GM19239 (cell line): ENCODE data around the gene PERM1.
"Not testable (repeated sequence)": the region's sequence is repeated elsewhere in the genome, so short reads cannot be mapped to it uniquely, and the experiment has no call there.

Experiments
- DNase-seq: peaks from one replicate; pipeline ENCODE4 v3.0.0; 2011; ENCODE audit warnings: low spot score; ENCODE audit not compliant: insufficient read length
- FAIRE-seq: peaks from 2 replicates; lab custom pipeline; 2011; peaks lifted over from hg19 to GRCh38; lab: Jason Lieb, UNC

PERM1 gene

DNA sequence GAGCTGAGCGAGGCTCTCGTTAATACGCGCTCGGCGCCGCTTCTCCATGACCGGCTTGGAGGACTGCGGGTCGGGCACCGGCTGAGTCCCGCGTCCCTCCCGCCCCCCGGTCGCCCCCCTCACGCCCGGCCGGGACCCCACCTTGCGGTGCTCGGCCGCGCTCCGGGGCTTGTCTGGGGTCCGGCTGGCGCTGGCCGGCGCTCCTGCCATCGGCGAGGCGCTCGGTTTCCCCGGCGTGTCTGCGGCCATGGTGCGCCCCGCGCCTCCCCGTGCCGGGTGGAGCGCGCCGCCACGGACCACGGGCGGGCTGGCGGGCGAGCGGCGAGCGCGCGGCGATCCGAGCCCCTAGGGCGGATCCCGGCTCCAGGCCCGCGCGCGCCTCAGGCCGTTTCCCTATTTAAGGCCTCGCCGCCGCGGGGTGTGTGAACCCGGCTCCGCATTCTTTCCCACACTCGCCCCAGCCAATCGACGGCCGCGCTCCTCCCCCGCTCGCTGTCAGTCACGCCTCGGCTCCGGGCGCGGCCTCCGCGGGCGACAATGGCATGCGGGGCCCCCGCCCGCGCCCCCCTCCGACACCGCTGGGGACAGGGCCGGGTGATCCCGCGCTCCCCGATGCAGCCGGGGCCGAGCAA is 17.9 kb upstream of the PERM1 start, which contains the start of gene HES4:
TSS of gene HES4 (minus strand) at position 373 of the 632 bp plus-strand sequence. CDS start at position 249, 124 bp downstream.
- FAIRE-seq (peak; percentile 18), DNase-seq (no peak)

DNA sequence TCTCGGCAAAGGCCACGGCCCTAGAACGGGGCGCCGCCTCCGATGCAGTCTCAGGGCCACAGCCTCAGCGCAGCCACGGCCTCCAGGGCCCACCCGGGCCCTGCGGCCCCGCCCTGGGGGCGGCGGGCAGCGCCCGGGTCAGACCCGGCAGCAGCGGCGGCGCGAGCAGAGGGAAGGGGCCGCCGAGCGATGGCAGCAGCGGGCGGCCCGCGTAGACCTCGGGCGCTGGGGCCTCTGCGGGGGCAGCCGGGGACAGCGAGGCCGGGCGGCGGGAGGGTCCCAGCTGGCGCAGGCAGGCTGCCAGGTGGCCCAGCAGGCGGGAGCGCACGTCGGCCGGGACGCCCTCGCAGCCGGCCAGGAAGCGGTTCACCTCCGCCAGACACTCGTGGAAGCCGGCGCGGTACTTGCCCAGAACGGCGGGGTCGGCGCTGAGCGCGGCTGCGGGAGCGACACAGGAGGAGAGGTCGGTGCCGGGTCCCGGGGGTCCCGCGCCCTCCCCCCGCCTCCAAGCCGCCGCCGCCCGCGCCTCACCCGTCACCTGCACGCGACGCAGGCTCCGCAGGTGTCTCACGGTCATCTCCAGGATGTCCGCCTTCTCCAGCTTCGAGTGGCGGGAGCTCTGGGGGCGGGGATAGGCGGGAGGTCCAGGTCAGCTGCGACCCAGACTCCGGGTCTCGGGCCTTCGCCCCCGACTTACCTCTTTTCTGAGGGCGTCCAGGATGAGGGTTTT is 17.3 kb upstream of the PERM1 start:
- FAIRE-seq = no peak
- DNase-seq = no peak

DNA sequence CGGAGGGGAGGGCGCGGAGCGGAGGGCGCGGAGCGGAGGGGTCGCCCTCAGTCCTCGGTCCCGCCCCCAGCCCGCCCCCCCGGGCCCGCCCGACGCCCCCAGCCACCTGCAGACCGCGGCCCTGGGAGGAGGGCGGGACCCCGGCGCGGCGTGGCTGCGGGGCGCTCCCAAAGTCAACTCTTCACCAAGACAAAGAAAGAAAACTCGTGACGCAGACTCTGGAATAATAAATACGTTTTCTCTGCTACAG is 16.8 kb upstream of the PERM1 start:
- FAIRE-seq (no peak), DNase-seq (no peak)

DNA sequence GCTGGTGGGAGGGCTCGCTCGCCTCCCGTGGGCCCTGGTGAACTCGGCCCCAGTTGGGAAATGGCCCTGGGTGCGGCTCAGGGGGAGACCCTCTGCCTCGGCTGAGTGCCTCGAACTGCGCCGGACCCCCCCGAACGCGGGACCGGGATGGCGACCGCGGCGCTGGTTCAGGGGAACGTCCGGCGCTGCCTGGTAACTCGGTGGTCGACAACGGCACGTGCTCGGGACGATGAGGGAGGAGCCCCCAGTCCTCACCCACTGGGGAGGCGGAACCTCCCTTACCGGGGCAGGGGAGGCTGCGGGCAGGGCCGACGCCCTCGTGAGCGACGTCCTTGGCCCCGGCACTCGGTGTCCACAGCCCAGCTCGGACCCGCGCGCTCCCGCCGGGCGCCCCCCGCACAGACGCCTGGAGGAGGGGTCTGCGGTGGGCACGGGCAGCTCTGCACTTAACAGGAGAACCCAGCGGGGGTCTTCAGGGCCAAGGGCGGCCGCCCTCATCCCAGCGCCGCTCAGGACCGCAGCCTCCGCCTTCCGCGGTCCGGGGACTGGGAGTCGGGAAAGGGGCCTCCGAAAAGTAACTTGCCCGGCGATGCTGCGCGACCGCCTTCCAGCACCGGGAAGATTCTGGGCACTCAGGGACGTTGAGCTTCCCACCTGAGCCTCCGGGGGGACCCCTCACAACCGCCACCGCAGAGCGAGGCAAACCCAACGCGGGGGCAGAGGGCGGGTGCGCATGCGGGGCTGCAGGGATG is 16.3 kb upstream of the PERM1 start:
- FAIRE-seq (no peak), DNase-seq (no peak)

DNA sequence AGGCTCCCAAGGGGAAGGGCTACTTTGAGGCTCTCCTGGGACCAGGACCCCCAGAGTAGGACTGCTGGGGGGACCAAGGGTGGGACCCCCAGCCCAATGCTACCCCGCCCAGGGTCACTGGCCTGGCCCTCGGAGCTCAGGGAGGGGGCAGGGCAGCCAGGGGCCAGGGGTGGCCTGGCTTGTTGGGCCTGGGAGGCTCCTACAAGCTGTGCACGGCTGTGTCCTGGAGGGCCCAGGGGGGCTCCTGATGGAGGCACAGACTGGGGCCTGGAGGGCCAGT is 15.8 kb upstream of the PERM1 start:
- DNase-seq (no peak), FAIRE-seq (no peak)

DNA sequence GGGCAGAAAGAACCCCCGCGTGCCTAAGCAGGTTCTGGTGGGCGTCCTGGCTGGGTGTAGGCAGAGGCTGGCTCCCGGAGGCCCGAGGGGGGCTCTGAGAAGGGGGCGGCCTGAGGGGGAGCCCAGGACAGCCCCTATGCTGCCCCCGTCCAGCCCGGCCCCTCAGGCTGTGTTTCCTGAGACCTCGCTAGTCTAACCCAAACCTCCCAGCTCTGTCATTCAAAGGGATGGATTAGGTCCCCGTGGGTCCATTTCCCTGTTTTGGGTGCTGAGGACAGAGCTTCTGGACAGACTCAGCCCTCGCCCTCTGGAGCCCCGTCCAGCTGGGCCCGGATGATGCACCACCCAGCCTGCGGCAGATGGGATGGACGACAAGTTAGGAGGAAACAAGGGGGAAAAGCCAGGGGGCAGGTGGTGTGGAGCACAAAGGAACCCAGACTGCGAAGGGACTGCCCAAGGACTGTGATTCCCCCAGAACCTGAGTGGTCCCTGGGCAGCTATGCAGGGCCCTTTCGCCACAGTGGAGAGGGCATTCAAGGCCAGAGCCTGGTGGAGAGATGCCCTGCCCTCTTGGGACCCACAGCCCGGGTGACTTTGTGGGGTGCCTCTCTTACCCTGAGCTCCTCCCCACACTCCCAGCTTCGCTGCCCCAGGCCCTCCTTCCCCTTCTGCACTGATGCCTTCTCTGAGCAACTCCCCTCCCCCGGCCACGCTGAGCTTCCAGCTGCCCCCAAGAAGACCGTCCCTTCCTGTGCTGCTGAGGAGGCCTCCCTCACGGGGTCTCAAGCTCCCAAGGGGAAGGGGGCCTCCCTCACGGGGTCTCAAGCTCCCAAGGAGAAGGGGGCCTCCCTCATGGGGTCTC is 15.2 kb upstream of the PERM1 start:
- FAIRE-seq (no peak), DNase-seq (no peak)

DNA sequence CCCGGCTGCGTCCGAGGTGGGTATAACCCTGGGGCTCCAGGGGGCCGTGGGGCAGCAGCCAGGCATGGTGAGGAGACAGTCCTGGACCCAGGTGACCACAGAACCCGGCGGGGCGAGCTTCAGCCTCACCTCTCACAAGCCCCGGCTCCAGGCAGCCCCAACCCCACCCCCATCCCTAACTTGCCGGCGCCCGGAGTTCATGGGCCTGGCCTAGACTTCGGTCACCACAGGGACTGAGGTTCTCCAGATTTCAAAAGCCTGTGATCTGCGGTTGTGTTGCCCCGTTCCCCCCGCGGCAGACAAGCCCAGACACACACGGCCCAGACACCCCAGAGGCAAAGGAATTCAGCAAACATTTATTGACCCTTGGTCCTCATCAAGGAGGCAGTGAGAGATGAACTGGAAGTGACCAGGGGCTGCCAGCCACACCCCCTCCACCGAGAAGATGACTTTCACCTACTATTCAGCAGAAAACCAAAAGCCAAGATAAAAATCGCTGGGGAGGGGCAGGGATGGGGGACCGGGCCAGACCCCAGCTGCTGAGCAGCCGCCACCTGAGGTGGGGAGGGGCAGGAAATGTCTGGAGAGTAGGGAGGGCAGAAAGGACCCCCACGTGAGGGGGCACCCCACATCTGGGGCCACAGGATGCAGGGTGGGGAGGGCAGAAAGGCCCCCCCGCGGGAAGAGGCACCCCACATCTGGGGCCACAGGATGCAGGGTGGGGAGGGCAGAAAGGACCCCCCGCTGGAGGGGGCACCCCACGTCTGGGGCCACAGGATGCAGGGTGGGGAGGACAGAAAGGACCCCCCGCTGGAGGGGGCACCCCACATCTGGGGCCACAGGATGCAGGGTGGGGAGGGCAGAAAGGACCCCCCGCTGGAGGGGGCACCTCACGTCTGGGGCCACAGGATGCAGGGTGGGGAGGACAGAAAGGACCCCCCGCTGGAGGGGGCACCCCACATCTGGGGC is 14.1 kb upstream of the PERM1 start:
- DNase-seq (no peak), FAIRE-seq (no peak)

DNA sequence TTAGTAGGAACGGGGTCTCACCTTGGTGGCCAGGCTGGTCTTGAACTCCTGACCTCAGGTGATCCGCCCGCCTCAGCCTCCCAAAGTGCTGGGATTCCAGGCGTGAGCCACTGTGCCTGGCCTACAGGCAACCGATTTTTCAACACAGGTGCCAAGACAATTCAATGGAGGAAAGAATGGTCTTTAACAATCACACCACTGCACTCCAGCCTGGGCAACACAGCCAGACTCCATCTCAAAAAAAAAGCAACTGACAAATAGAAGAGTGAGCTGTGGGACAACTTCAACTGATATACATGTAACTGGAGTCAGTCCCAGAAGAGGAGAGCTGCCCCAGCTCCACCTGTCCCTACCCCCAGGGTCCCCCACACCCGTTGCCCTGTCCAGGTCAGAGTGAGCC is 12.7 kb upstream of the PERM1 start:
- not testable (repeated sequence) for DNase-seq, FAIRE-seq

DNA sequence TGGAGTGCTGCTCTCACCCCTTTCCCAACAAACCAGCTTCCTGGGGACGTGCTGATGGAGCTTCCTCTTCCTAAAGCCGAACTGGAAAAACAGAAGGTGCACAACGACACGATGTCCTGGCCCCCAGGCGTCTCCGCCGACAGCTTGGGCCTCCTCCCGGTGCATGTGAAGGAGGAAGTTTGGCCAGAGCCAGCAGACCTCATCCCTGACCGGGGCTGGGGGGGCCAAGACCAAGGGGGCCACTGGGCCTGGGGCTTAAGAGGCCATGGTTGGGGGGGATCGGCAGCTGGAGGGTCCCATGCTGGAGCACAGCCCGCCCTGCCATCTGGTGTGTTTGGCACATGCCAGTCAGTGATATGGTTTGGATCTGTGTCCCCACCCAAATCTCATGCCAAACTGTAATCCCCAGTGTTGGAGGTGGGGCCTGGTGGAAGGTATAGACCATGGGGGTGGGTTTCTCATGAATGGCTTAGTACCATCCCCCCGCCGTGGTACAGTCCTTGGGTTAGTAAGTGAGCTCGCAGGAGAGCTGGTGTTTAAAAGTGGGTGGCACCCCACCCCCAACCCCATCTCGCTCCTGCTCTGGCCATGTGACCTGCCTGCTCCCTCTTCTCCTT is 11.6 kb upstream of the PERM1 start:
- no peak for FAIRE-seq
- DNase-seq = no peak

DNA sequence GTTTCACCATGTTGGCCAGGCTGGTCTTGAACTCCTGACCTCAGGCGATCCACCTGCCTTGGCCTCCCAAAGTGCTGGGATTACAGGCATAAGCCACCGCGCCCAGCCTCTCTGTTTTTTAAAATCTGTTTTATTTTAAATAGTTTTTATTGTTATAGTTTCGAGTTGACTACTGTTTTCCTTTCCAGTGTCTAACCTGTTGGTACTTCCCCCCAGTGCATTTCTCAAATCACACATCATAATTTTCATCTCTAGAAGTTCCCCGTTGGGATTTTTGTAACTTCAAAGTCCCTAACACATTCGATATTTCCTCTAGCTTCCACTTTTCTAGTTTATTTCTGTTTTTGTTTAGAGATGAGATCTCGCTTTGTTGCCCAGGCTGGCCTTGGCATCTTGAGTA is 10.5 kb upstream of the PERM1 start:
- DNase-seq (no peak), FAIRE-seq (peak; percentile 64)

DNA sequence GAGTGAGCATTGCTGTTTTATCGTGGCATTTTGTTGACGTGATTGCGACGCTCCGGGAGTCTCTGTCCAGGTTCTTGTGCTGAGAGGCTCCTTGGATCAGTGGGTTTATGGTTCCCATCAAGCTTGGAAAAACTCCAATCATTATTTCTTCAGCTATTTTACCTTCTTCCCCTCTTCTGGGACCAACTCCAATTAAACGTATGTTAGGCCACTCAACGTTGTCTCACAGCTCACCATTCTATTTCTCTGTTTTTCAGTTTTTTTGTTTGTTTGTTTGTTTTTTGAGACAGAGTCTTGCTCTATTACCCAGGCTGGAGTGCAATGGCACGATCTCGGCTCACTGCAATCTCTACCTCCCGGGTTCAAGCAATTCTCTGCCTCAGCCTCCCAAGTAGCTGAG is 10.0 kb upstream of the PERM1 start:
- no peak for DNase-seq
- FAIRE-seq = no peak

DNA sequence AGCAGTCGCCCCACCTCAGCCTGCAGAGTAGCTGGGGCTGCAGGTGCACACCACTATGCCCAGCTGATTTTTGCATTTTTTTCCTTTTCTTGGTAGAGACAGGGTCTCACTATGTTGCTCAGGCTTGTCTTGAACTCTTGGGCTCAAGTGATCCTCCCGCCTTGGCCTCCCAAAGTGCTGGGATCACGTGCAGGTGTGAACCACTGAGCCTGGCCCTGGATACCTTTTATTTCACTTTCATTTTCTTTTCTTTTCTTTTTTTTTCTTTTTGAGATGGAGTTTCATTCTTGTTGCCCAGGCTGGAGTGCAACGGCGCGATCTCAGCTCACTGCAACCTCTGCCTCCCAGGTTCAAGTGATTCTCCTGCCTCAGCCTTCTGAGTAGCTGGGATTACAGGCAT is 9.4 kb upstream of the PERM1 start:
- DNase-seq, FAIRE-seq: not testable (repeated sequence)

DNA sequence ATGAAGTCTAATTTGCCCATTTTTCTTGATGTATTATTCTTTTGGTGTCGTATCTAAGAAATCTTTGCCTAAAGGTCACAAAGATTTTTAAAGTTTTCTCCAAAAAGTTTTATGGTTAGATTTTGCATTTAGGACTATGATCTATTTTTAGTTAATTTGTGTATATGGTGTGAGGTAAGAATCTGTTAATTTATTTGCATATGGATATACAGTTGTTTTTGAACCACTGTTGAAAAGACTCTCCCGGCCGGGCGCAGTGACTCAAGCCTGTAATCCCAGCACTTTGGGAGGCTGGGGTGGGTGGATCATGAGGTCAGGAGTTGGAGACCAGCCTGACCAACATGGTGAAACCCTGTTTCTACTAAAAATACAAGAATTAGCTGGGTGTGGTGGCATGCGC is 6.2 kb upstream of the PERM1 start:
- DNase-seq, FAIRE-seq: not testable (repeated sequence)

DNA sequence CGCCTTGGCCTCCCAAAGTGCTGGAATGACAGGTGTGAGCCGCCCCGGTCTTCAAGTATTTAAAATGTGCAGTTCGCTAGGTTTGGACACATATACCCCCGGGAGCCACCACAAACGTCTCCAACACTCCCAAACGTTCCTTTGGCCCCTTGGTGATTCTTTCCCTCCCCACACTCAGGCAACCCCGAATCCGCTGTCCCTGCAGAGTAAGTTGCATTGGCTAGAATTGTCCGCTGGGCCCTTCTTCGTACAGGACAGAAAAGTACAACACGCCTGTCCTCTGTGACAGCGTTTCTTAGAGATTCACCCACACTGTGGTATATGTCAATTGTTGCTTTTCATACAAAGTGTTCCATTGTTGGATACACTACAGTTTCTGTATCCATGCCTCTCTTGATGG is 3.2 kb upstream of the PERM1 start:
- DNase-seq (no peak), FAIRE-seq (no peak)

DNA sequence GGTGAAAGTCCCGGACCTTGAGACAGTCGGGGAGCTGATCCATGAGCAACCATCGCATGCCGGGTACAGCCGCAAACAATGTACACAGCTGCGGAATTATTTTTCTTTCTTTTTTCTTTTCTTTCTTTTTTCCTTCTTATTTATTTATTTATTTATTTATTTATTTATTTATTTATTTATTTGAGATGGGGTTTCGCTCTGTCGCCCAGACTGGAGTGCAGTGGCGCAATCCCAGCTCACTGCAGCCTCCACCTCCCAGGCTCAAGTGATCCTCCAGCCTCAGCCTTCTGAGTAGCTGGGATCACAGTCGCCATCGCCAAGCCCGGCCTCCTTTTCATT is 2.6 kb upstream of the PERM1 start:
- DNase-seq (no peak), FAIRE-seq (no peak)

DNA sequence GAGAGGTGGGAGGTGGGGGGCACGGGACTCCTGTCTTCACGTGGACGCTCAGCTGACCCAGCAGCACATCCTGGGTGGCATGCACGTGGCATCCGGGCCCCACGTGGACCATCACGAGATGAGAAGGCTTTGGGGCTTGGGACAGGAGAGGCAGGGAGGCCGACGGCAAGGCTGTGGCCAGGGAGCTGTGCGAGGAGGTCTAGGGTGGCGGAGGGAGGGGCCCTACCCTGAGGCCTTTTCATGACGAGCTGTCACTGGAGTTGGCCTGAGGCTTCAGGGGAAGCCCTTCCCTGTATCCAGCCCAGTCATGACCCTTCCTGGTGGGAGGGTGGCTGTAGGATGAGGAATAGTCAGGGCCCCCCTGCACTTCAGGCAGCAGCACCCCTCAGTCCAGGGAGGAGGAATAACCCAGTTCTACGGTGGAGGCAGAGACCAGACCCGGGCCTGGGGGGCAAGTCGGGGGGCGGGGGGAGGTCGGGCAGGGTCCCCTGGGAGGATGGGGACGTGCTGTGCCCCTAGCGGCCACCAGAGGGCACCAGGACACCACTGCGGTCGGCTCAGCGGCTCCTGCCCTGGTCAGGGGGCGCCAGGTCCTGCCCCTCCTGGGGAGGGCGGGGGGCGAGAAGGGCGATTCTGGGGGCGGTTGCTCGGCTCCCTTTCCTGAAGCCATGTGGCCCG is 2.0 kb upstream of the PERM1 start:
- no peak for FAIRE-seq
- peak; percentile 85 for DNase-seq

DNA sequence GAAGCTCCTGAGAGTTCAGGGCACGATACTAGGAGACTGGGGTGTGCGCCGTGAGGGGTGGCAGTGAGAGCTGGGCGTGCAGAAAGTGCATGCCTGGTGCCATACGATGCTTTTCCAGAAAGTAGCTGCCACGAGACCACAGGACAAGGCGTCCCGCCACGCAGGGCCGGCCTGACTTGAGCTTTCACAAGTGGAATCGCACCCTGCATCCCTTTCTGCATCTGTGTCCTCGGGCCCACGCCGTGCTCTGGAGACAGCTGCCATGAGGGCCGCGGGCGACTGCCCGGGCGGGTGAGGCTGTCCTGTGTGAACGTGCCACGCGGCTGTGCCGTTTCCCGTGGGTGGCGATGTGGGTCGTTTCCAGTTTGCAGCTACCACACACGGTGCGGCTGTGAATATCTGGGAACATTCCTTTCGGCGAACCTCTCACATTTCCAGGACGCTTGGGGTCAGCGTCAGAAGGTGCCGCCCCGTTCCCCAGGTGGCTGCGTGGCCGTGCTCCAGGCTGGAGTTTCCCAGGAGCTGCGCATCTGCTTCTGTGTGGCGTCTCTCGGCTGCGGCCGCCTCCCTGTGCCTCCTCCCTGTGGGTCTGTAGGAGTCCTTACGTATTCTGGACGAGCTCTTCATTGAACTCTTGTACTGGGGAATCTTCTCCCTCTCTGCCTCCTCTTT is 1.0 kb upstream of the PERM1 start:
- no peak for DNase-seq
- no peak for FAIRE-seq

DNA sequence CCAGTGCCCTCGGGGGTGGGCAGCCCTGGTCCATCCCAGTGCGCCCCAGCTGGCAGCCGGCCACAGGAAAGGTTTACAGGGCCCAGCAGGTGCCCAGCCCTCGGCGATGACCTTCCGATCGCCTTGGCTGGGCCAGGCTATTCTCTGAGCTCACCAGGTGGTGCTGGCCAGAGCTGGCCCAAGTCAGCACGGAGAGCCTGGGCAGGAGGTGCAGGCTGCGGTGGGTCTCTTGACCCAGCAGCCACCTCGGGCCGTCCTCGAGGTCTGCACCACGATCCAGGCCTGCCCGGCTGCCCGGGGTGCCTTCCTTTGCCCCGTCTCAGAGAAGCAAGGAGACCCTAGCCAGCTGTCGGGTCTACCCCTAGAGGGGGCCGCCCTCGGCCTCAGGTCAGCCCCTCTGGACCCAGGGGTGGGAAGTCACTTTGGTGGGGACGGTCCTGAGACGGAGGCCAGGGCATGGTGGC is 370 bp downstream of the PERM1 start:
- DNase-seq (no peak), FAIRE-seq (no peak)
